Spleen (tissue), 11 donors: ENCODE data around the gene PROX1. TPM values are rescaled to one million over a fixed set of nuclear protein-coding genes. Genes with fewer than 3 reads are reported as not detected.

Experiments used
- DNase-seq: peaks from one replicate; pipeline ENCODE4 v3.0.0-alpha.2; 2020
- H3K27ac ChIP-seq, 8 donors: fragments of 200-600 bp; sonication (generic) in 7 of 8; 1 replicate in 4 of 8; 2 replicates in 4 of 8; pipeline versions ENCODE4 v1.5.0 to v1.8.0; 2016 to 2021; ENCODE audit warnings: inconsistent platforms in 4 of 8, mild to moderate bottlenecking in 4 of 8, moderate library complexity in 1 of 8
- H3K27me3 ChIP-seq, 7 donors: fragments of 200-600 bp; sonication (generic) in 6 of 7; replicated peaks in 1 of 7; 1 replicate in 4 of 7; 2 replicates in 3 of 7; pipeline versions ENCODE4 v1.5.0 to v1.8.0; 2016 to 2021; ENCODE audit warnings: inconsistent platforms in 3 of 7, mild to moderate bottlenecking in 1 of 7
- H3K36me3 ChIP-seq, 6 donors: fragments of 200-600 bp; sonication (generic) in 5 of 6; 1 replicate in 4 of 6; 2 replicates in 2 of 6; pipeline versions ENCODE4 v1.5.0 to v1.8.0; 2016 to 2021; ENCODE audit warnings: inconsistent platforms in 2 of 6
- H3K4me1 ChIP-seq, 6 donors: fragments of 200-600 bp; sonication (generic) in 5 of 6; 1 replicate in 3 of 6; 2 replicates in 3 of 6; pipeline versions ENCODE4 v1.5.0 to v1.8.0; 2016 to 2021; ENCODE audit warnings: inconsistent platforms in 3 of 6
- H3K4me3 ChIP-seq, 8 donors: fragments of 200-600 bp; sonication (generic) in 7 of 8; 1 replicate in 4 of 8; 2 replicates in 4 of 8; pipeline versions ENCODE4 v1.5.0 to v1.8.0; 2016 to 2021; ENCODE audit warnings: inconsistent platforms in 4 of 8, mild to moderate bottlenecking in 4 of 8, moderate library complexity in 2 of 8
- H3K9me3 ChIP-seq, 8 donors: fragments of 200-600 bp; sonication (generic) in 7 of 8; 1 replicate in 4 of 8; 2 replicates in 4 of 8; pipeline versions ENCODE4 v1.5.0 to v1.8.0; 2016 to 2021; ENCODE audit warnings: inconsistent platforms in 4 of 8
- CTCF ChIP-seq, 11 experiments: fragments of 200-600 bp in 7 of 11; fragments of 450-650 bp in 4 of 11; sonication (generic) in 4 of 11; IDR thresholded peaks in 8 of 11; conservative IDR thresholded peaks in 3 of 11; 1 replicate in 7 of 11; 2 replicates in 4 of 11; pipeline versions ENCODE4 v1.4.0 to v1.8.0; 2016 to 2021; ENCODE audit warnings: antibody characterized with exemption in 11 of 11, inconsistent platforms in 4 of 11, mild to moderate bottlenecking in 1 of 11
- POLR2A ChIP-seq, 3 donors: fragments of 450-650 bp; IDR thresholded peaks; one replicate each; pipeline ENCODE4 v1.5.1; 2017; ENCODE audit warnings: antibody characterized with exemption in 3 of 3, mild to moderate bottlenecking in 1 of 3
- POLR2AphosphoS5 ChIP-seq, 3 donors: sonication (generic); formaldehyde crosslinking; IDR thresholded peaks; one replicate each; pipeline ENCODE4 v1.5.1; 2017; ENCODE audit warnings: antibody characterized with exemption in 3 of 3
- WGBS, 5 donors: extraction: QIAGEN DNeasy Blood & Tissue Kit in 3 of 5; methylation state at CpG; one replicate each; pipeline versions ENCODE4 v1.1.5 to v1.1.7; 2013 to 2018; 5-methylcytosine and 5-hydroxymethylcytosine counted together
- intact Hi-C: fragments of 100-400 bp; cut with DNase I; formaldehyde crosslinking; loops from one replicate; pipeline ENCODE4 v1.15.0; 2023; ENCODE audit warnings: low total_unique reads
- polyA plus RNA-seq, 3 donors: library from polyadenylated mRNA; stranded (reverse); fragments of 200-250 nt; gene quantifications; one replicate each; pipeline ENCODE4 v1.2.1, GENCODE V29; 2013
- total RNA-seq, 7 donors: library from RNA; depleted of rRNA in 3 of 7; stranded (reverse); fragments of >200 nt in 3 of 7; fragmentation: NEBNext Ultra II Directional in 4 of 7; extraction: Animal tissue kit (Norgen Biotek cat#: 25700) in 4 of 7; gene quantifications; one replicate each; pipeline versions ENCODE4 v1.1.0 to v1.2.1, GENCODE V29; 2016 to 2021
- donor health status: healthy with polysubstance abuse.
- donor health status: DM: no; HTN: no; CAD: no; lungs with moderate emphysema.
- donor health status: DM: no; HTN: no; CAD: no.
- donor health status: Bipolar disorder and iron deficiency.
- donor health status: healthy.
- donor health status: DM: no; HTN: no; CAD: no.
- donor health status: DM: yes; HTN: yes; CAD: no.

PROX1 gene
- total and polyA plus RNA-seq, 10 donors = 0.70 to 114 (median 41.7) TPM

- Histone ChIP-seq H3K36me3 (peaks cover 0 to 14% (median 0%) of the 10 kb centered on the region in 6 donors), H3K4me3 (no peak overlapping the region), H3K9me3 (no peaks in the 10 kb centered on the region), H3K27ac (peak overlapping the region in 3 of 8 donors; percentile 29 to 49 (median 32)), H3K4me1 (no peaks in the 10 kb centered on the region), H3K27me3 (peaks cover 0 to 4% (median 0%) of the 10 kb centered on the region in 7 donors)
- WGBS, 5 donors = 67 to 72% (median 68%) methylated on average over 6 of the region's 6 CpGs
- intact Hi-C loops = no loop called here
- TF ChIP-seq CTCF (IDR thresholded peaks at IDR 0.05 in 8 of 11, conservative IDR thresholded peaks at IDR 0.05 in 3 of 11) = no peak
- TF ChIP-seq POLR2AphosphoS5 (IDR thresholded peaks at IDR 0.05) = no peak
- no peak for TF ChIP-seq POLR2A (IDR thresholded peaks at IDR 0.05)
- DNase-seq = no peak
Measured at GRCh38 chr1:214002060-214002459, 14.3 kb downstream of the PROX1 start.

GRCh38 chr1:214002472-214002871, 14.7 kb downstream of the PROX1 start:
- H3K4me1 ChIP-seq = no peaks in the 10 kb centered on the region
- DNase-seq = no peak
- no peaks in the 10 kb centered on the region for H3K9me3 ChIP-seq
- H3K4me3 ChIP-seq = no peak overlapping the region
- 36 to 50% (median 44%) methylated on average over 3 of the region's 3 CpGs for WGBS, 5 donors
- peaks cover 0 to 10% (median 0%) of the 10 kb centered on the region in 6 donors for H3K36me3 ChIP-seq
- intact Hi-C loops = no loop called here
- peak overlapping the region in 3 of 8 donors; percentile 2 to 49 (median 39) for H3K27ac ChIP-seq
- TF ChIP-seq CTCF (IDR thresholded peaks at IDR 0.05 in 8 of 11, conservative IDR thresholded peaks at IDR 0.05 in 3 of 11) (no peak), POLR2A (IDR thresholded peaks at IDR 0.05) (no peak), POLR2AphosphoS5 (IDR thresholded peaks at IDR 0.05) (no peak)
- peaks cover 0 to 4% (median 0%) of the 10 kb centered on the region in 7 donors for H3K27me3 ChIP-seq

- DNase-seq = no peak
- intact Hi-C loops = no loop called here
Measured at GRCh38 chr1:214003233-214003632, 15.5 kb downstream of the PROX1 start.

GRCh38 chr1:214004014-214004413, 16.2 kb downstream of the PROX1 start:
- intact Hi-C loops = no loop called here

More at GRCh38 chr1:214003233-214003632, 15.5 kb downstream of the PROX1 start:
- Histone ChIP-seq H3K36me3 (peaks cover 0 to 2% (median 0%) of the 10 kb centered on the region in 6 donors), H3K27me3 (peaks cover 0 to 4% (median 0%) of the 10 kb centered on the region in 7 donors), H3K4me3 (no peak overlapping the region), H3K27ac (peak overlapping the region in 1 of 8 donors; percentile 2), H3K4me1 (no peaks in the 10 kb centered on the region), H3K9me3 (no peaks in the 10 kb centered on the region)
- WGBS, 5 donors = 55 to 72% (median 61%) methylated on average over 3 of the region's 3 CpGs
- TF ChIP-seq POLR2A (IDR thresholded peaks at IDR 0.05) (no peak), POLR2AphosphoS5 (IDR thresholded peaks at IDR 0.05) (no peak), CTCF (IDR thresholded peaks at IDR 0.05 in 8 of 11, conservative IDR thresholded peaks at IDR 0.05 in 3 of 11) (no peak)

More at GRCh38 chr1:214004014-214004413, 16.2 kb downstream of the PROX1 start:
- no peak for DNase-seq
- WGBS, 5 donors = 24 to 50% (median 43%) methylated on average over 2 of the region's 2 CpGs
- H3K36me3 ChIP-seq = no peaks in the 10 kb centered on the region
- no peaks in the 10 kb centered on the region for H3K9me3 ChIP-seq
- no peak for TF ChIP-seq POLR2A (IDR thresholded peaks at IDR 0.05)
- TF ChIP-seq POLR2AphosphoS5 (IDR thresholded peaks at IDR 0.05) = no peak
- no peak for TF ChIP-seq CTCF (IDR thresholded peaks at IDR 0.05 in 8 of 11, conservative IDR thresholded peaks at IDR 0.05 in 3 of 11)
- H3K4me1 ChIP-seq = no peaks in the 10 kb centered on the region
- peaks cover 0 to 4% (median 0%) of the 10 kb centered on the region in 7 donors for H3K27me3 ChIP-seq
- H3K4me3 ChIP-seq = no peak overlapping the region
- H3K27ac ChIP-seq = no peak overlapping the region
